Measurements from ENCODE around the gene SGF29.
"Not testable (repeated sequence)": the region's sequence is repeated elsewhere in the genome, so short reads cannot be mapped to it uniquely, and the experiment has no call there.

GRCh38 chr16:28612359-28613280 lies 58.9 kb downstream of the SGF29 start:
- not testable (repeated sequence) for TF ChIP-seq CBFB (CRISPR knock-in tag; IDR thresholded peaks at IDR 0.05); EZH2 (IDR thresholded peaks at IDR 0.05; ENCODE audit: borderline replicate concordance, low read depth, low read length); CEBPG (CRISPR knock-in tag; IDR thresholded peaks at IDR 0.05); CEBPG (tag; conservative IDR thresholded peaks at IDR 0.05 in 1 of 2, IDR thresholded peaks at IDR 0.05 in 1 of 2); TFAP4 (CRISPR knock-in tag; IDR thresholded peaks at IDR 0.05; ENCODE audit: borderline replicate concordance); ZNF12 (CRISPR knock-in tag; IDR thresholded peaks at IDR 0.05)
